ENCODE measurements around the gene TUBA3D.
"Not testable (repeated sequence)": the region's sequence is repeated elsewhere in the genome, so short reads cannot be mapped to it uniquely, and the experiment has no call there.

GRCh38 chr2:131490616-131491468 lies 14.9 kb downstream of the TUBA3D start:
- not testable (repeated sequence) for TF ChIP-seq EZH2 (IDR thresholded peaks at IDR 0.05; ENCODE audit: insufficient read depth, poor library complexity, severe bottlenecking); EZH2phosphoT487 (IDR thresholded peaks at IDR 0.05; ENCODE audit: insufficient read depth, low read depth)
